Measurements from ENCODE around the gene NOL11.
"Not testable (repeated sequence)": the region's sequence is repeated elsewhere in the genome, so short reads cannot be mapped to it uniquely, and the experiment has no call there.

NOL11 gene

GRCh38 chr17:67711916-67712315, 5.8 kb upstream of the NOL11 start:
- no peak for DNase-seq

GRCh38 chr17:67712375-67712774, 5.4 kb upstream of the NOL11 start:
- DNase-seq, result no peak

GRCh38 chr17:67713169-67713568, 4.6 kb upstream of the NOL11 start:
- DNase-seq, result no peak

- no peak for DNase-seq
Observed at GRCh38 chr17:67716405-67716798, 1.3 kb upstream of the NOL11 start.

GRCh38 chr17:67717192-67717623, 528 bp upstream of the NOL11 start:
- DNase-seq, result no peak

- no peak for DNase-seq
Observed at GRCh38 chr17:67718325-67718941, 697 bp downstream of the NOL11 start.

- no peak for DNase-seq
Observed at GRCh38 chr17:67725373-67725791, 7.6 kb downstream of the NOL11 start.

GRCh38 chr17:67725807-67726206, 8.1 kb downstream of the NOL11 start:
- DNase-seq, result no peak

- not testable (repeated sequence) for DNase-seq
Observed at GRCh38 chr17:67727152-67728039, 9.7 kb downstream of the NOL11 start.

GRCh38 chr17:67729903-67730302, 12.2 kb downstream of the NOL11 start:
- DNase-seq, result no peak

GRCh38 chr17:67730731-67731130, 13.0 kb downstream of the NOL11 start:
- DNase-seq, result no peak

GRCh38 chr17:67733449-67733848, 15.7 kb downstream of the NOL11 start:
- DNase-seq, result no peak

GRCh38 chr17:67737145-67737544, 19.4 kb downstream of the NOL11 start:
- DNase-seq, result no peak

- no peak for DNase-seq
Observed at GRCh38 chr17:67742025-67742424, 24.3 kb downstream of the NOL11 start.

GRCh38 chr17:67746704-67747571, 29.2 kb downstream of the NOL11 start:
- DNase-seq, result no peak

GRCh38 chr17:67747681-67748235, 30.0 kb downstream of the NOL11 start:
- DNase-seq, result no peak

GRCh38 chr17:67750067-67750466, 32.3 kb downstream of the NOL11 start:
- DNase-seq, result no peak

- peak in 1 of 2 experiments; percentile 16 for DNase-seq
Observed at GRCh38 chr17:67751101-67752074, 33.7 kb downstream of the NOL11 start.

- DNase-seq, result not testable (repeated sequence)
Observed at GRCh38 chr17:67752160-67752559, 34.4 kb downstream of the NOL11 start.

- DNase-seq, result no peak
Observed at GRCh38 chr17:67753026-67753425, 35.3 kb downstream of the NOL11 start.

GRCh38 chr17:67754001-67754400, 36.3 kb downstream of the NOL11 start:
- DNase-seq, result no peak

GRCh38 chr17:67754686-67755085, 37.0 kb downstream of the NOL11 start:
- DNase-seq, result not testable (repeated sequence)

Measured in SHP77 (cell line).